ENCODE data around the gene PDE6A. TPM values are rescaled to one million over a fixed set of nuclear protein-coding genes. Genes with fewer than 3 reads are reported as not detected.

PDE6A gene
- total and polyA plus RNA-seq, 2 of the 8 experiments (the other 6 are each of a cell fraction or from before 2014, with no cell fraction given), result not detected

- peaks cover 0 to 5% (median 1%) of the 10 kb centered on the region in 4 experiments; a peak in 3 of 7 replicates for H3K27me3 ChIP-seq (replicated peaks in 1 of 4; ENCODE audit: control insufficient read depth in 3 of 4, extremely low read depth in 1 of 4, insufficient read depth in 3 of 4, low read length in 3 of 4)
- peak; percentile 47 to 57 for TF ChIP-seq RAD21 (IDR thresholded peaks at IDR 0.05 in 1 of 2, conservative IDR thresholded peaks at IDR 0.05 in 1 of 2; ENCODE audit: low read depth in 2 of 2, low read length in 2 of 2)
- no peak for TF ChIP-seq KDM5A (IDR thresholded peaks at IDR 0.05; ENCODE audit: low read length)
- no peak for TF ChIP-seq SRF (IDR thresholded peaks at IDR 0.05; ENCODE audit: low read depth, low read length)
- TF ChIP-seq CTCF (IDR thresholded peaks at IDR 0.05; ENCODE audit: control extremely low read depth in 1 of 3, insufficient read depth in 1 of 3, low read depth in 1 of 3, low read length in 3 of 3), result peak in 2 of 3 experiments; percentile 48 to 49; a peak in 3 of 4 replicates
- no peak for TF ChIP-seq CREB1 (IDR thresholded peaks at IDR 0.05)
- TF ChIP-seq USF2 (IDR thresholded peaks at IDR 0.05; ENCODE audit: low read length), result no peak
- H3K56ac ChIP-seq (replicated peaks; ENCODE audit: insufficient read length, low read depth, low read length), result no peak overlapping the region
- H4K91ac ChIP-seq (replicated peaks; ENCODE audit: insufficient read length, low read length), result no peak overlapping the region
- H3K9ac ChIP-seq (replicated peaks in 1 of 4; ENCODE audit: extremely low read depth in 1 of 4, low read depth in 3 of 4, low read length in 3 of 4), result no peak overlapping the region
- H3K79me2 ChIP-seq (ENCODE audit: control insufficient read depth in 1 of 2, insufficient read depth in 2 of 2, low read length in 2 of 2), result no peaks in the 10 kb centered on the region
- peak overlapping the region; percentile 32 to 95; a peak in 2 of 4 replicates for H3K4me2 ChIP-seq (ENCODE audit: insufficient read depth in 1 of 2, low read depth in 2 of 2, low read length in 2 of 2)
- no peaks in the 10 kb centered on the region for H3K79me1 ChIP-seq (ENCODE audit: low read depth, low read length)
- 85% methylated on average over 6 of the region's 6 CpGs; no CpG with 5 or more reads in 1 of the 2 experiments for WGBS, 2 experiments (ENCODE audit: extremely low coverage in 1 of 2, insufficient coverage in 1 of 2, insufficient read length in 1 of 2, insufficient replicate concordance in 2 of 2, low coverage in 1 of 2, low lambda C conversion rate in 2 of 2, missing lambda C conversion rate in 1 of 2)
- no peak overlapping the region for H2AFZ ChIP-seq (ENCODE audit: low read length)
- H3K27ac ChIP-seq (ENCODE audit: low read depth, low read length), result no peak overlapping the region
- H3K23ac ChIP-seq (ENCODE audit: insufficient read length), result no peak overlapping the region
- peaks cover 0 to 2% of the 10 kb centered on the region in 2 experiments for H4K20me1 ChIP-seq (replicated peaks in 1 of 2; ENCODE audit: control insufficient read depth in 1 of 2, insufficient read depth in 2 of 2, low read length in 2 of 2)
- no peak overlapping the region for H2BK20ac ChIP-seq (ENCODE audit: low read length)
- H3K18ac ChIP-seq (ENCODE audit: extremely low read depth, low read length), result no peak overlapping the region
- ChIA-PET POLR2A (ENCODE audit: partially characterized antibody) (interaction anchor here (0.7 to 1.3 kb wide), 4 partner anchors 12 to 30 kb away, joined by 3 read pairs; no protein-coding TSS in a partner anchor), CTCF (ENCODE audit: partially characterized antibody) (interaction anchor here (0.6 to 8.5 kb wide), 41 partner anchors 9 to 1589 kb away, joined by 3 to 112 read pairs (median 4); partner anchors contain the start of gene PDE6A)
- no peak overlapping the region for H2BK12ac ChIP-seq (ENCODE audit: low read depth, low read length)
- peaks cover 0 to 8% (median 5%) of the 10 kb centered on the region in 4 experiments; a peak in 4 of 7 replicates for H3K4me1 ChIP-seq (replicated peaks in 1 of 4; ENCODE audit: control insufficient read depth in 3 of 4, insufficient read depth in 4 of 4, low read length in 3 of 4)
- no peaks in the 10 kb centered on the region for H3K36me3 ChIP-seq (ENCODE audit: control insufficient read depth in 2 of 4, insufficient read depth in 4 of 4, low read length in 3 of 4)
- peaks cover 9% of the 10 kb centered on the region for H3K23me2 ChIP-seq (ENCODE audit: low read depth, low read length)
- H3K9me3 ChIP-seq (ENCODE audit: insufficient read depth in 2 of 2, low read depth in 1 of 2, low read length in 1 of 2), result no peaks in the 10 kb centered on the region
- no peak overlapping the region for H2BK15ac ChIP-seq (ENCODE audit: low read length)
- H4K8ac ChIP-seq (ENCODE audit: extremely low read depth, insufficient read depth, low read length), result no peak overlapping the region
- H2BK120ac ChIP-seq (replicated peaks; ENCODE audit: low read depth, low read length), result no peak overlapping the region
- no peak overlapping the region for H4K5ac ChIP-seq (ENCODE audit: insufficient read length, low read depth, low read length)
- H2BK5ac ChIP-seq (ENCODE audit: low read depth, low read length), result no peak overlapping the region
- no peak overlapping the region for H3K4ac ChIP-seq (replicated peaks; ENCODE audit: insufficient read length, low read depth, low read length)
- DNase-seq (ENCODE audit: low read depth in 1 of 2, low spot score in 2 of 2) (no peak), FAIRE-seq (no peak)
- no peak overlapping the region for H3K14ac ChIP-seq (ENCODE audit: insufficient read length)
- no peak overlapping the region for H2AK5ac ChIP-seq (ENCODE audit: low read depth, low read length)
- no peak overlapping the region for H3K4me3 ChIP-seq (ENCODE audit: extremely low read depth in 1 of 4, insufficient read depth in 2 of 4, low read depth in 3 of 4, low read length in 4 of 4)
Measured at GRCh38 chr5:149961957-149962409, 17.4 kb upstream of the PDE6A start.
